ENCODE results near the gene TMEM150A.

- TF ChIP-seq FOXM1 (IDR thresholded peaks at IDR 0.05; ENCODE audit: borderline replicate concordance, low read depth) (no peak), EP300 (IDR thresholded peaks at IDR 0.05; ENCODE audit: borderline replicate concordance) (no peak), CREB1 (IDR thresholded peaks at IDR 0.05; ENCODE audit: low read depth) (no peak), YY1 (IDR thresholded peaks at IDR 0.05; ENCODE audit: low read depth) (no peak), REST (IDR thresholded peaks at IDR 0.05; ENCODE audit: low read depth) (no peak), EGR1 (IDR thresholded peaks at IDR 0.05) (no peak)
- TF ChIP-seq, protein P1, sequence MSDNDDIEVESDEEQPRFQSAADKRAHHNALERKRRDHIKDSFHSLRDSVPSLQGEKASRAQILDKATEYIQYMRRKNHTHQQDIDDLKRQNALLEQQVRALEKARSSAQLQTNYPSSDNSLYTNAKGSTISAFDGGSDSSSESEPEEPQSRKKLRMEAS (IDR thresholded peaks at IDR 0.05) = no peak
These were observed 14.3 kb downstream of the TMEM150A start for GRCh38 chr2:85588236-85588635.
